ENCODE results near the gene ITFG1. TPM values are rescaled to one million over a fixed set of nuclear protein-coding genes. Genes with fewer than 3 reads are reported as not detected.
"Not testable (repeated sequence)": the region's sequence is repeated elsewhere in the genome, so short reads cannot be mapped to it uniquely, and the experiment has no call there.

ITFG1 gene
- total RNA-seq, 1 donor from 2014 or later: 49.2 TPM

DNA sequence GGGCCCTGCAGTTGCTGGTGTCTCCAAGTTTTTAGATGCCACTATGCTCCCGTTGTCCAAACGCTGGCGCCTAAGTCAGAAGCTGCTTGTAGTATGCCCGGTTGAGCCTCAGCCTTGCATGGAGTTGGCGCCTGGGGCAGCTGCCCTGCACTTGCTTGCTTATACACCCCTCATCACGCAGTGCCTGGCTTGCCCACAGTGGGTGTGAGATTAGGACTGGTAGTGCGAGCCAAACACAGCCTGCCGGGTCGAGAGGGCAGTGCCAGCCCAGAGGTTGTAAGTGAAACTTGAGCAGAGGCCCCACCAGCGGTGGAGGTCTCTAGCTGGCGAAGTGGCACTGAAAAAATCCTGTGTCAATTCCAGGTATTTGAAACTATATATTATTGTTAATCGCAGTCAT lies 90.3 kb downstream of the ITFG1 start:
- DNase-seq (ENCODE audit: low spot score in 2 of 2, unreplicated experiment in 2 of 2): no peak
- Mint-ChIP-seq H3K36me3 (peaks cover 13% of the 10 kb centered on the region), H3K4me1 (no peaks in the 10 kb centered on the region), H3K4me3 (no peak overlapping the region), H3K27me3 (ENCODE audit: low read depth) (no peaks in the 10 kb centered on the region), H3K9me3 (no peaks in the 10 kb centered on the region), H3K27ac (no peak overlapping the region)
- TF ChIP-seq, protein P1, sequence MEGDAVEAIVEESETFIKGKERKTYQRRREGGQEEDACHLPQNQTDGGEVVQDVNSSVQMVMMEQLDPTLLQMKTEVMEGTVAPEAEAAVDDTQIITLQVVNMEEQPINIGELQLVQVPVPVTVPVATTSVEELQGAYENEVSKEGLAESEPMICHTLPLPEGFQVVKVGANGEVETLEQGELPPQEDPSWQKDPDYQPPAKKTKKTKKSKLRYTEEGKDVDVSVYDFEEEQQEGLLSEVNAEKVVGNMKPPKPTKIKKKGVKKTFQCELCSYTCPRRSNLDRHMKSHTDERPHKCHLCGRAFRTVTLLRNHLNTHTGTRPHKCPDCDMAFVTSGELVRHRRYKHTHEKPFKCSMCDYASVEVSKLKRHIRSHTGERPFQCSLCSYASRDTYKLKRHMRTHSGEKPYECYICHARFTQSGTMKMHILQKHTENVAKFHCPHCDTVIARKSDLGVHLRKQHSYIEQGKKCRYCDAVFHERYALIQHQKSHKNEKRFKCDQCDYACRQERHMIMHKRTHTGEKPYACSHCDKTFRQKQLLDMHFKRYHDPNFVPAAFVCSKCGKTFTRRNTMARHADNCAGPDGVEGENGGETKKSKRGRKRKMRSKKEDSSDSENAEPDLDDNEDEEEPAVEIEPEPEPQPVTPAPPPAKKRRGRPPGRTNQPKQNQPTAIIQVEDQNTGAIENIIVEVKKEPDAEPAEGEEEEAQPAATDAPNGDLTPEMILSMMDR (IDR thresholded peaks at IDR 0.05; ENCODE audit: unreplicated experiment): no peak

DNA sequence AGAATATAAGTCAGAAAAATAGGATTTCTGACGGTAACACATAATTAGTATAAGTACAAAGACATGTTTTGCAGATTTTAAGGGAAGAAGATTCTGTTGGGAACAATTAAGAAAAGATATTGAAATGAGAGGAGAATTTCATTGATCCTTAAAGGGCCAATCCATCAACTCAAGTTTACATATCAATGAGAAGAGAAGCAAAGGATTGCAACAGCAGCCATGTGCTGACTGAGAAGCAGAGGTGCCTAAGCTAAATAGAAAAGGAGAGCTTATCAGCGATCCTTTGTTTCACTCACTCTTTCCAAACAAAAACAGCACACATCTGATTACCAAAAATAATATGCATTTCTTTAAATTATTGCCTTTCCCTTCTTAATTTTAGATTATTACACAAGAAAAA lies 94.6 kb downstream of the ITFG1 start:
- Mint-ChIP-seq H3K9me3 (no peaks in the 10 kb centered on the region), H3K4me3 (no peak overlapping the region), H3K27ac (no peak overlapping the region), H3K27me3 (ENCODE audit: low read depth) (no peaks in the 10 kb centered on the region), H3K36me3 (peaks cover 10% of the 10 kb centered on the region), H3K4me1 (no peaks in the 10 kb centered on the region)
- no peak for DNase-seq (ENCODE audit: low spot score in 2 of 2, unreplicated experiment in 2 of 2)
- TF ChIP-seq, protein P1 (IDR thresholded peaks at IDR 0.05; ENCODE audit: unreplicated experiment): no peak

DNA sequence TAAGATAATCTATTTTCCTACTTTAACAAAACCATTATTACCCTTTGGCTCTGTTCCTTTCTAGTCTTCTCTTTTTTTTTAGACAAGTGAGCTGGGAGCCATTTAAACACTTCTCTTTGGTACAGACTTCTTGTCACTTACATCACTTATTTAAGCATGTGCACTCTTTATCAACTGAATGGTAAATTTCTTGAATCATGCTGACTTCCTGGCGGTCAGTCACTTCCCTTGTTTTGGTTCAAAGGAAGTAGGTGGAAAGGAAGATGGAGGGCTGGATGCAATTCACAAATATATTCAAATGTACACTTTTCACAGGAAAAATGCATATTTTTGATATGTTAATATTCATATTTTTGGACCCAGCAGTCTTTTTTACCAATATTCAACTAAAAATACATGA lies 97.1 kb downstream of the ITFG1 start:
- no peak overlapping the region for H3K27ac Mint-ChIP-seq
- H3K9me3 Mint-ChIP-seq: no peaks in the 10 kb centered on the region
- no peaks in the 10 kb centered on the region for H3K27me3 Mint-ChIP-seq (ENCODE audit: low read depth)
- no peak for DNase-seq (ENCODE audit: low spot score in 2 of 2, unreplicated experiment in 2 of 2)
- H3K4me3 Mint-ChIP-seq: no peak overlapping the region
- no peaks in the 10 kb centered on the region for H3K4me1 Mint-ChIP-seq
- TF ChIP-seq, protein P1 (IDR thresholded peaks at IDR 0.05; ENCODE audit: unreplicated experiment): no peak
- peaks cover 4% of the 10 kb centered on the region for H3K36me3 Mint-ChIP-seq

DNA sequence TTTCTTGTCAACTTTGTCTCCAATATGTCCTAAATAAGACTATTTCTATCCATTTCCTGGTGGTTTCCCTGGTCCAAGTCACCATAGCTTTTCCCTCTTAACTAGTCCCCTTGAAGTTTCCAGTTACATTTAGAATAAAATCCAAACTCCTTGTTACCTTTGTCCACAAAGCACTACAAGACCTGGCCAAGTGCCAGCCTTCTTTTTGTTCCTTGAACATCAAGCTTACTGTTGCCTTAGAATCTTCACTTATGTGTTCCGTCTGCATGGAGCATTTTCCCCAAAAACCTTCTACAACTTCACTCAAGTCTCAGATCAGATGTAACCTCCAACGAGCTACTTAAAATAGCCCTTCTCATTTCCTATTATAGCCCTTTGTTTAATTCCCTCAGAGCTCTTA lies 101.4 kb downstream of the ITFG1 start:
- Mint-ChIP-seq H3K36me3 (peaks cover 14% of the 10 kb centered on the region), H3K27me3 (ENCODE audit: low read depth) (no peaks in the 10 kb centered on the region), H3K4me1 (no peaks in the 10 kb centered on the region), H3K27ac (no peak overlapping the region), H3K9me3 (peaks cover 8% of the 10 kb centered on the region), H3K4me3 (no peak overlapping the region)
- TF ChIP-seq, protein P1 (IDR thresholded peaks at IDR 0.05; ENCODE audit: unreplicated experiment): no peak
- DNase-seq (ENCODE audit: low spot score in 2 of 2, unreplicated experiment in 2 of 2): no peak

DNA sequence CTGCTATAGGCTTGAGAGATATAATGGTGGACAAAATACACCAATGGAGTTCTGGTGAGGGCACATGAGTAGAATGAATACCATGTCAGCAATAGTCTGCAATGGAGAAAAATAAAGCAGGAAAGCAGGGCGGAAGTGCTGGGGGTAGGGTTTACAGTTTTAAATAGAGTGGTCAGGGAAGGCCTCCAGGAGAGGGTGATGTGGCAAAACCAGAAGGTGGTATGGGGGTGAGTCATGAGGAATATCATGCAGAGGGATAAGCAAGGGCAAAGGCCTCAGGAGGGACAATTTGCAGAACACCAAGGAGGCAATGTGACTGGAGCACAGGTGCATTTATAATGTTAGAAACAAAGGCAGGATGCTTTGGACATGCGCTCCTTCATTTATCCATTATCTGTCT lies 102.0 kb downstream of the ITFG1 start:
- Mint-ChIP-seq H3K4me1 (no peaks in the 10 kb centered on the region), H3K36me3 (peaks cover 20% of the 10 kb centered on the region), H3K9me3 (peaks cover 14% of the 10 kb centered on the region), H3K27ac (no peak overlapping the region), H3K4me3 (no peak overlapping the region), H3K27me3 (ENCODE audit: low read depth) (no peaks in the 10 kb centered on the region)
- TF ChIP-seq, protein P1 (IDR thresholded peaks at IDR 0.05; ENCODE audit: unreplicated experiment): no peak
- DNase-seq (ENCODE audit: low spot score in 2 of 2, unreplicated experiment in 2 of 2): no peak

DNA sequence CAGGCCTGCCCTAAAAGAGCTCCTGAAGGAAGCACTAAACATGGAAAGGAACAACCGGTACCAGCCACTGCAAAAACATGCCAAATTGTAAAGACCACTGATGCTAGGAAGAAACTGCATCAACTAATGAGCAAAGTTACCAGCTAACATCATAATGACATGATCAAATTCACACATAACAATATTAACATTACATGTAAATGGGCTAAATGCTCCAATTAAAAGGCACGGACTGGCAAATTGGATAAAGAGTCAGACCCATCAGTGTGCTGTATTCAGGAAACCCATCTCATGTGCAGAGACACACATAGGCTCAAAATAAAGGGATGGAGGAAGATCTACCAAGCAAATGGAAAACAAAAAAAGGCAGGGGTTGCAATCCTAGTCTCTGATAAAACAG lies 111.8 kb downstream of the ITFG1 start:
- H3K9me3 Mint-ChIP-seq: peaks cover 69% of the 10 kb centered on the region
- not testable (repeated sequence) for H3K27me3 Mint-ChIP-seq (ENCODE audit: low read depth); H3K4me1 Mint-ChIP-seq; DNase-seq (ENCODE audit: low spot score in 2 of 2, unreplicated experiment in 2 of 2); H3K27ac Mint-ChIP-seq; H3K4me3 Mint-ChIP-seq
- peaks cover 72% of the 10 kb centered on the region for H3K36me3 Mint-ChIP-seq

DNA sequence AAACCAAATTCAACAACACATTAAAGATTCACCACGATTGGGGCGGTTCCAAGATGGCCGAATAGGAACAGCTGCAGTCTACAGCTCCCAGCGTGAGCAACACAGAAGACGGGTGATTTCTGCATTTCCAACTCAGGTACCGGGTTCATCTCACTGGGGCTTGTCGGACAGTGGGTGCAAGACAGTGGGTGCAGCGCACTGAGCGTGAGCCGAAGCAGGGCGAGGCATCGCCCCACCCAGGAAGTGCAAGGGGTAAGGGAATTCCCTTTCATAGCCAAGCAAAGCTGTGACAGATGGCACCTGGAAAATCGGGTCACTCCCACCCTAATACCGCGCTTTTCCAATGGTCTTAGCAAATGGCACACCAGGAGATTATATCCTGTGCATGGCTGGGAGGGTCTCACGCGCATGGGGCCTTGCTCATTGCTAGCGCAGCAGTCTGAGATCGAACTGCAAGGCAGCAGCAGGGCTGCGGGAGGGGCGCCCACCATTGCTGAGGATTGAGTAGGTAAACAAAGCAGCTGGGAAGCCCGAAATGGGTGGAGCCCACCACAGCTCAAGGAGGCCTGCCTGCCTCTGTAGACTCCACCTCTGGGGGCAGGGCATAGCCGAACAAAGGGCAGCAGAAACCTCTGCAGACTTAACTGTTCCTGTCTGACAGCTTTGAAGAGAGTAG lies 113.7 kb downstream of the ITFG1 start:
- Mint-ChIP-seq H3K36me3 (peaks cover 66% of the 10 kb centered on the region), H3K9me3 (peaks cover 66% of the 10 kb centered on the region)
- not testable (repeated sequence) for H3K4me1 Mint-ChIP-seq; H3K4me3 Mint-ChIP-seq; H3K27me3 Mint-ChIP-seq (ENCODE audit: low read depth); H3K27ac Mint-ChIP-seq; DNase-seq (ENCODE audit: low spot score in 2 of 2, unreplicated experiment in 2 of 2)
